Parathyroid adenoma (tissue), 2 donors: ENCODE measurements around the gene PSMB3.

ENCODE experiments used
- H2AFZ ChIP-seq: fragments of 300-600 bp; sonication (generic); one replicate; pipeline ENCODE4 v1.7.0; 2017; ENCODE audit warnings: antibody characterized with exemption, mild to moderate bottlenecking
- H3K27ac ChIP-seq: fragments of 300-600 bp; sonication (generic); one replicate; pipeline ENCODE4 v1.7.0; 2017
- H3K27me3 ChIP-seq: fragments of 300-600 bp; sonication (generic); one replicate; pipeline ENCODE4 v1.7.0; 2017; ENCODE audit warnings: low read length; ENCODE audit not compliant: control insufficient read depth, insufficient read depth
- H3K36me3 ChIP-seq: fragments of 300-600 bp; sonication (generic); one replicate; pipeline ENCODE4 v1.7.0; 2017; ENCODE audit warnings: low read length; ENCODE audit not compliant: control insufficient read depth, insufficient read depth
- H3K4me1 ChIP-seq: fragments of 300-600 bp; sonication (generic); one replicate; pipeline ENCODE4 v1.7.0; 2017; ENCODE audit warnings: control low read depth
- H3K4me2 ChIP-seq: fragments of 300-600 bp; sonication (generic); one replicate; pipeline ENCODE4 v1.7.0; 2017; ENCODE audit warnings: low read length
- H3K4me3 ChIP-seq: fragments of 300-600 bp; sonication (generic); one replicate; pipeline ENCODE4 v1.7.0; 2017; ENCODE audit warnings: low read depth, low read length
- H3K79me2 ChIP-seq: fragments of 300-600 bp; sonication (generic); one replicate; pipeline ENCODE4 v1.7.0; 2017; ENCODE audit warnings: control low read depth
- H3K9ac ChIP-seq: fragments of 300-600 bp; sonication (generic); one replicate; pipeline ENCODE4 v1.7.0; 2017; ENCODE audit warnings: mild to moderate bottlenecking
- H3K9me3 ChIP-seq: fragments of 300-600 bp; sonication (generic); one replicate; pipeline ENCODE4 v1.7.0; 2017; ENCODE audit warnings: low read length; ENCODE audit not compliant: control insufficient read depth
- CTCF ChIP-seq: fragments of 300-600 bp; sonication (generic); IDR thresholded peaks from one replicate; pipeline ENCODE4 v1.7.0; 2017; ENCODE audit warnings: antibody characterized with exemption, mild to moderate bottlenecking
- donor health status: primary hyperparathyroidism.

PSMB3 gene

GRCh38 chr17:38794221-38794620 lies 41.7 kb downstream of the PSMB3 start:
- Histone ChIP-seq H3K36me3 (no peaks in the 10 kb centered on the region), H3K4me2 (no peak overlapping the region), H3K79me2 (peaks cover 50% of the 10 kb centered on the region), H2AFZ (no peak overlapping the region), H3K4me1 (peaks cover 8% of the 10 kb centered on the region), H3K4me3 (no peak overlapping the region), H3K9me3 (no peaks in the 10 kb centered on the region), H3K9ac (no peak overlapping the region), H3K27ac (no peak overlapping the region), H3K27me3 (no peaks in the 10 kb centered on the region)
- no peak for TF ChIP-seq CTCF

GRCh38 chr17:38796451-38797157 lies 44.1 kb downstream of the PSMB3 start:
- Histone ChIP-seq H3K4me3 (no peak overlapping the region), H3K4me1 (peaks cover 8% of the 10 kb centered on the region), H3K4me2 (no peak overlapping the region), H3K36me3 (no peaks in the 10 kb centered on the region), H3K79me2 (peaks cover 42% of the 10 kb centered on the region), H2AFZ (no peak overlapping the region), H3K9me3 (no peaks in the 10 kb centered on the region), H3K9ac (no peak overlapping the region), H3K27ac (no peak overlapping the region), H3K27me3 (no peaks in the 10 kb centered on the region)
- TF ChIP-seq CTCF = no peak

GRCh38 chr17:38797158-38797490 lies 44.6 kb downstream of the PSMB3 start:
- H3K27ac ChIP-seq = no peak overlapping the region
- no peak for TF ChIP-seq CTCF
- H3K27me3 ChIP-seq = no peaks in the 10 kb centered on the region

GRCh38 chr17:38797828-38798227 lies 45.3 kb downstream of the PSMB3 start:
- H3K4me1 ChIP-seq = peaks cover 8% of the 10 kb centered on the region
- H3K9ac ChIP-seq = no peak overlapping the region
- H3K27ac ChIP-seq = no peak overlapping the region
- no peaks in the 10 kb centered on the region for H3K27me3 ChIP-seq
- no peak for TF ChIP-seq CTCF
- H3K79me2 ChIP-seq = peaks cover 32% of the 10 kb centered on the region
- H3K36me3 ChIP-seq = no peaks in the 10 kb centered on the region
- H3K4me3 ChIP-seq = peak overlapping the region; percentile 78
- peak overlapping the region; percentile 91 for H3K4me2 ChIP-seq
- H2AFZ ChIP-seq = no peak overlapping the region
- no peaks in the 10 kb centered on the region for H3K9me3 ChIP-seq

More at GRCh38 chr17:38797158-38797490, 44.6 kb downstream of the PSMB3 start:
- Histone ChIP-seq H3K9me3 (no peaks in the 10 kb centered on the region), H3K36me3 (no peaks in the 10 kb centered on the region), H3K4me1 (peaks cover 8% of the 10 kb centered on the region), H3K4me3 (peak overlapping the region; percentile 2), H3K9ac (no peak overlapping the region), H3K4me2 (no peak overlapping the region), H3K79me2 (peaks cover 39% of the 10 kb centered on the region), H2AFZ (no peak overlapping the region)
